H1 (cell line): ENCODE measurements around the gene KCNMA1. TPM values are rescaled to one million over a fixed set of nuclear protein-coding genes. Genes with fewer than 3 reads are reported as not detected.

Experiments
- CTCF ChIA-PET: fragments of 300-600 bp; sonication (Branson Sonifier 250); formaldehyde crosslinking; loops from one replicate; lab custom pipeline; 2021; ENCODE audit not compliant: partially characterized antibody; lab: Charles Lee
- POLR2A ChIA-PET: fragments of 300-600 bp; sonication (Branson Sonifier 250); formaldehyde crosslinking; loops from one replicate; lab custom pipeline; 2021; ENCODE audit warnings: inconsistent platforms; ENCODE audit not compliant: partially characterized antibody; lab: Charles Lee
- DNase-seq, 2 experiments: peaks; one replicate each; pipeline versions ENCODE4 v3.0.0 to v3.0.0-alpha.2; 2010 to 2022; ENCODE audit warnings: low spot score in 2 of 2, low read depth in 1 of 2, mixed read lengths in 1 of 2
- FAIRE-seq: peaks from 2 replicates; lab custom pipeline; 2011; peaks lifted over from hg19 to GRCh38; lab: Jason Lieb, UNC
- H2AFZ ChIP-seq: 2 replicates; pipeline ENCODE4 v1.8.1; 2012; ENCODE audit warnings: low read length, inconsistent platforms
- H2AK5ac ChIP-seq: 2 replicates; pipeline ENCODE4 v1.6.1; 2013; ENCODE audit warnings: low read depth, low read length
- H2BK120ac ChIP-seq: replicated peaks from 2 replicates; pipeline ENCODE3; 2013; ENCODE audit warnings: low read depth, low read length, inconsistent platforms
- H2BK12ac ChIP-seq: 2 replicates; pipeline ENCODE4 v1.6.1; 2013; ENCODE audit warnings: low read depth, low read length
- H2BK15ac ChIP-seq: 2 replicates; pipeline ENCODE4 v1.6.1; 2013; ENCODE audit warnings: low read length
- H2BK20ac ChIP-seq: 2 replicates; pipeline ENCODE4 v1.6.1; 2013; ENCODE audit warnings: low read length
- H2BK5ac ChIP-seq: 2 replicates; pipeline ENCODE4 v1.6.1; 2013; ENCODE audit warnings: low read depth, low read length
- H3K14ac ChIP-seq: 2 replicates; pipeline ENCODE4 v1.6.1; 2013; ENCODE audit warnings: inconsistent platforms; ENCODE audit not compliant: insufficient read length
- H3K18ac ChIP-seq: 2 replicates; pipeline ENCODE4 v1.6.1; 2013; ENCODE audit warnings: low read length; ENCODE audit errors: extremely low read depth
- H3K23ac ChIP-seq: 2 replicates; pipeline ENCODE4 v1.6.1; 2013; ENCODE audit warnings: inconsistent platforms; ENCODE audit not compliant: insufficient read length
- H3K23me2 ChIP-seq: 2 replicates; pipeline ENCODE4 v1.6.1; 2013; ENCODE audit warnings: low read depth, low read length
- H3K27ac ChIP-seq: 2 replicates; pipeline ENCODE4 v1.6.1; 2011; ENCODE audit warnings: low read depth, low read length, inconsistent platforms
- H3K27me3 ChIP-seq, 4 experiments: replicated peaks in 1 of 4; 1 replicate in 1 of 4; 2 replicates in 3 of 4; pipeline versions ENCODE4 v1.6.1 to v1.8.1; 2011 to 2013; ENCODE audit warnings: low read length in 3 of 4, mild to moderate bottlenecking in 3 of 4, inconsistent platforms in 2 of 4, mixed read lengths in 2 of 4, moderate library complexity in 1 of 4; ENCODE audit not compliant: control insufficient read depth in 3 of 4, insufficient read depth in 3 of 4; ENCODE audit errors: extremely low read depth in 1 of 4
- H3K36me3 ChIP-seq, 4 experiments: 2 replicates each; pipeline versions ENCODE4 v1.6.1 to v1.8.1; 2011 to 2013; ENCODE audit warnings: mild to moderate bottlenecking in 4 of 4, low read length in 3 of 4, moderate library complexity in 2 of 4, control low read depth in 1 of 4, inconsistent platforms in 1 of 4; ENCODE audit not compliant: insufficient read depth in 4 of 4, control insufficient read depth in 2 of 4
- H3K4ac ChIP-seq: replicated peaks from 2 replicates; pipeline ENCODE3; 2013; ENCODE audit warnings: low read length, low read depth, mixed read lengths, inconsistent platforms; ENCODE audit not compliant: insufficient read length
- H3K4me1 ChIP-seq, 4 experiments: replicated peaks in 1 of 4; 1 replicate in 1 of 4; 2 replicates in 3 of 4; pipeline versions ENCODE4 v1.6.1 to v1.8.1; 2011 to 2013; ENCODE audit warnings: low read length in 3 of 4, inconsistent platforms in 2 of 4, mixed read lengths in 1 of 4; ENCODE audit not compliant: insufficient read depth in 4 of 4, control insufficient read depth in 3 of 4
- H3K4me2 ChIP-seq, 2 experiments: 2 replicates each; pipeline versions ENCODE4 v1.6.1 to v1.8.1; 2011 to 2013; ENCODE audit warnings: low read depth in 2 of 2, low read length in 2 of 2, control low read depth in 1 of 2, inconsistent platforms in 1 of 2, mild to moderate bottlenecking in 1 of 2; ENCODE audit not compliant: insufficient read depth in 1 of 2
- H3K4me3 ChIP-seq, 4 experiments: fragments of 200-600, 300-600 bp in 1 of 4; sonication (generic), shearing (Covaris generic), sonication (Bioruptor Twin) in 1 of 4; 2 replicates each; pipeline versions ENCODE4 v1.5.1 to v1.8.1; 2011 to 2016; ENCODE audit warnings: low read length in 4 of 4, low read depth in 3 of 4, control low read depth in 2 of 4, inconsistent platforms in 2 of 4, mild to moderate bottlenecking in 2 of 4, mixed read lengths in 1 of 4, moderate library complexity in 1 of 4; ENCODE audit not compliant: insufficient read depth in 2 of 4; ENCODE audit errors: extremely low read depth in 1 of 4
- H3K56ac ChIP-seq: replicated peaks from 2 replicates; pipeline ENCODE3; 2013; ENCODE audit warnings: low read depth, mild to moderate bottlenecking, mixed read lengths, low read length, inconsistent platforms; ENCODE audit not compliant: insufficient read length
- H3K79me1 ChIP-seq: 2 replicates; pipeline ENCODE4 v1.6.1; 2013; ENCODE audit warnings: low read depth, low read length, control low read depth
- H3K79me2 ChIP-seq, 2 experiments: 2 replicates each; pipeline versions ENCODE4 v1.6.1 to v1.8.1; 2012 to 2013; ENCODE audit warnings: low read length in 2 of 2, mild to moderate bottlenecking in 2 of 2, inconsistent platforms in 1 of 2; ENCODE audit not compliant: insufficient read depth in 2 of 2, control insufficient read depth in 1 of 2
- H3K9ac ChIP-seq, 4 experiments: replicated peaks in 1 of 4; 1 replicate in 1 of 4; 2 replicates in 3 of 4; pipeline versions ENCODE4 v1.6.1 to v1.8.1; 2011 to 2013; ENCODE audit warnings: low read depth in 3 of 4, low read length in 3 of 4, control low read depth in 2 of 4, mild to moderate bottlenecking in 2 of 4, moderate library complexity in 2 of 4, inconsistent platforms in 1 of 4; ENCODE audit errors: extremely low read depth in 1 of 4
- H3K9me3 ChIP-seq, 2 experiments: 2 replicates each; pipeline versions ENCODE4 v1.6.1 to v1.8.1; 2012 to 2013; ENCODE audit warnings: mild to moderate bottlenecking in 2 of 2, moderate library complexity in 2 of 2, control low read depth in 1 of 2, inconsistent platforms in 1 of 2, low read depth in 1 of 2, low read length in 1 of 2, mixed read lengths in 1 of 2; ENCODE audit not compliant: insufficient read depth in 2 of 2
- H4K20me1 ChIP-seq, 2 experiments: replicated peaks in 1 of 2; 2 replicates each; pipeline versions ENCODE3 to v1.8.1; 2011 to 2013; ENCODE audit warnings: inconsistent platforms in 2 of 2, low read length in 2 of 2, mild to moderate bottlenecking in 1 of 2; ENCODE audit not compliant: insufficient read depth in 2 of 2, control insufficient read depth in 1 of 2
- H4K5ac ChIP-seq: 2 replicates; pipeline ENCODE4 v1.6.1; 2013; ENCODE audit warnings: low read length, low read depth, mixed read lengths, inconsistent platforms; ENCODE audit not compliant: insufficient read length
- H4K8ac ChIP-seq: 2 replicates; pipeline ENCODE4 v1.8.0; 2013; ENCODE audit warnings: mild to moderate bottlenecking, moderate library complexity, low read length, inconsistent platforms; ENCODE audit not compliant: insufficient read depth; ENCODE audit errors: extremely low read depth
- H4K91ac ChIP-seq: replicated peaks from 2 replicates; pipeline ENCODE3; 2013; ENCODE audit warnings: low read length, mixed read lengths, inconsistent platforms; ENCODE audit not compliant: insufficient read length
- EGR1 ChIP-seq: IDR thresholded peaks from 2 replicates; pipeline ENCODE4 v1.6.1; 2011; ENCODE audit warnings: low read depth, low read length, borderline replicate concordance
- GABPA ChIP-seq: IDR thresholded peaks from 2 replicates; pipeline ENCODE4 v1.6.1; 2011; ENCODE audit warnings: mild to moderate bottlenecking, low read length, moderate library complexity, borderline replicate concordance; ENCODE audit not compliant: insufficient read depth
- NRF1 ChIP-seq: IDR thresholded peaks from 2 replicates; pipeline ENCODE4 v1.6.1; 2011; ENCODE audit warnings: mild to moderate bottlenecking, low read depth, low read length, improper control_type of control experiment
- PHF8 ChIP-seq: fragments of 200-600 bp; sonication (generic); conservative IDR thresholded peaks from 2 replicates; pipeline ENCODE4 v1.7.1; 2012; ENCODE audit warnings: low read depth, mild to moderate bottlenecking, inconsistent platforms, low read length, moderate library complexity
- POU5F1 ChIP-seq: IDR thresholded peaks from 2 replicates; pipeline ENCODE4 v1.6.1; 2011; ENCODE audit warnings: low read depth, mild to moderate bottlenecking, low read length, moderate library complexity
- SIX5 ChIP-seq: IDR thresholded peaks from 2 replicates; pipeline ENCODE4 v1.6.1; 2011; ENCODE audit warnings: mild to moderate bottlenecking, low read depth, low read length
- TBP ChIP-seq: IDR thresholded peaks from 2 replicates; pipeline ENCODE4 v1.6.1; 2011; ENCODE audit warnings: low read depth, low read length, improper control_type of control experiment
- WGBS, 2 experiments: shearing (Covaris generic) in 1 of 2; methylation state at CpG; one replicate each; pipeline versions ENCODE4 v1.1.6 to v1.1.7; 2013 to 2015; ENCODE audit warnings: low lambda C conversion rate in 2 of 2, mixed read lengths in 2 of 2, inconsistent platforms in 1 of 2, low coverage in 1 of 2, missing lambda C conversion rate in 1 of 2; ENCODE audit not compliant: insufficient replicate concordance in 2 of 2, insufficient coverage in 1 of 2, insufficient read length in 1 of 2; ENCODE audit errors: extremely low coverage in 1 of 2, missing lambda C conversion rate in 1 of 2; 5-methylcytosine and 5-hydroxymethylcytosine counted together
- polyA plus RNA-seq, 7 experiments: library from polyadenylated mRNA; depleted of rRNA in 3 of 7; stranded (reverse) in 5 of 7; unstranded in 2 of 7; fragments of >200 nt in 5 of 7; fragments of 200-250 nt in 2 of 7; gene quantifications; 1 replicate in 5 of 7; 2 replicates in 1 of 7; 4 replicates in 1 of 7; pipeline versions ENCODE4 v1.2.1 to v1.2.3, GENCODE V29; 2011 to 2013; ENCODE audit warnings: missing spikeins in 2 of 7, mixed read lengths in 2 of 7
- total RNA-seq: library from RNA; stranded (reverse); fragmentation: NEBNext Ultra II Directional; extraction: Animal tissue kit (Norgen Biotek cat#: 25700); gene quantifications from 2 replicates; pipeline ENCODE4 v1.2.1, GENCODE V29; 2021

KCNMA1 gene
- total and polyA plus RNA-seq, 2 of the 8 experiments (the other 6 are each of a cell fraction or from before 2014, with no cell fraction given), result 10.2 to 11.1 TPM

DNA sequence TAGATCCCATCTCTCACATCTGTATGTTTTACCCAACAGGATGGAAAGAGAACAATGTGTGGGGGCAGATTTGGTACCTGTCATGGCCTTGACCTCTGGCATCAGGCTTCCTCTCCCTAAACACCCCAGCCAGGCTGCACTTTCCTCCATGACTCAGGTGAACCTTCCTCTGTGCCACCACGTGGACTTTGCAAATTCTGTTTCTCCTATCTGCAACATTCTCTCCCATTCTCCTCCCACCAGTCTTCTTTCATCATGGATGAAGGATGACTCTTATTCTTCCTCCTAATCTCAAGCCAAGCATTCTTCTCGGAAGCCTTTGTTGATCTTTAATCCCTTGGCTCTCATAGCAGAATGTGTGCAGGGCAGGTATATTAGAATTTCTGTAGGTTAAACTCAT is 355.4 kb downstream of the KCNMA1 start:
- Histone ChIP-seq H3K4me2 (no peak overlapping the region), H3K23ac (no peak overlapping the region), H3K18ac (no peak overlapping the region), H3K56ac (no peak overlapping the region), H3K27me3 (no peaks in the 10 kb centered on the region), H3K27ac (no peak overlapping the region), H3K9ac (no peak overlapping the region), H4K8ac (no peak overlapping the region), H2BK20ac (no peak overlapping the region), H2BK12ac (no peak overlapping the region), H3K36me3 (0 out of 8 replicates have a peak, but pooled peaks cover 0 to 2% (median 0%) of the 10 kb centered on the region in 4 experiments), H2BK120ac (no peak overlapping the region), H4K20me1 (no peaks in the 10 kb centered on the region), H2BK15ac (no peak overlapping the region)
- ChIA-PET POLR2A (no interaction called here), CTCF (interaction anchor here (0.6 to 1.2 kb wide), 2 partner anchors 31 to 134 kb away, joined by 3 read pairs; no protein-coding TSS in a partner anchor)
- 91% methylated on average over 2 of the region's 2 CpGs; no CpG with 5 or more reads in 1 of the 2 experiments for WGBS, 2 experiments
- no peak for TF ChIP-seq PHF8
- TF ChIP-seq POU5F1, result no peak
- no peak for TF ChIP-seq GABPA
- TF ChIP-seq NRF1, result no peak
- no peak for TF ChIP-seq EGR1
- TF ChIP-seq TBP, result no peak
- TF ChIP-seq SIX5, result no peak
- TF ChIP-seq, all 59 proteins: peak for 0
- Histone ChIP-seq H2AK5ac (no peak overlapping the region), H3K14ac (no peak overlapping the region), H3K23me2 (no peaks in the 10 kb centered on the region), H3K79me2 (no peaks in the 10 kb centered on the region), H3K4me3 (no peak overlapping the region), H4K5ac (no peak overlapping the region), H3K79me1 (no peaks in the 10 kb centered on the region), H2AFZ (no peak overlapping the region), H3K4me1 (peaks cover 0 to 6% (median 2%) of the 10 kb centered on the region in 4 experiments; a peak in 4 of 7 replicates), H3K4ac (no peak overlapping the region), H3K9me3 (0 out of 4 replicates have a peak, but pooled peaks cover 0 to 3% of the 10 kb centered on the region in 2 experiments), H2BK5ac (no peak overlapping the region), H4K91ac (no peak overlapping the region)
- FAIRE-seq, result no peak
- no peak for DNase-seq
